Activated naive CD8-positive, alpha-beta T cell treated with anti-CD3 and anti-CD28 coated beads, Interleukin-2, amount 10 ng/mL, durations not matched to agents 7 days and 5 days (primary cell): ENCODE data around the gene ATRNL1. TPM values are rescaled to one million over a fixed set of nuclear protein-coding genes. Genes with fewer than 3 reads are reported as not detected.

Experiments used
- ATAC-seq: fragments of 150-1000 bp; cut with Tn5 transposase; one replicate; pipeline ENCODE4 v1.10.0; 2021; ENCODE audit warnings: low read depth, moderate library complexity
- POLR2A ChIA-PET: fragments of 350-600 bp; sonication (Branson Sonifier 250); formaldehyde crosslinking; loops from one replicate; lab custom pipeline; 2021; ENCODE audit warnings: antibody characterized with exemption; lab: Charles Lee
- DNase-seq: peaks from one replicate; pipeline ENCODE4 v3.0.0; 2021
- H3K27ac Mint-ChIP-seq: one replicate; pipeline ENCODE4 v1.8.0; 2022; ENCODE audit warnings: mild to moderate bottlenecking, mixed read lengths
- H3K27me3 Mint-ChIP-seq: one replicate; pipeline ENCODE4 v1.8.0; 2022; ENCODE audit warnings: mild to moderate bottlenecking, moderate library complexity, mixed read lengths
- H3K36me3 Mint-ChIP-seq: one replicate; pipeline ENCODE4 v1.8.0; 2021; ENCODE audit warnings: mild to moderate bottlenecking, mixed read lengths
- H3K4me1 Mint-ChIP-seq: one replicate; pipeline ENCODE4 v1.8.0; 2021; ENCODE audit warnings: mixed read lengths
- H3K4me3 Mint-ChIP-seq: one replicate; pipeline ENCODE4 v1.8.0; 2022; ENCODE audit warnings: mild to moderate bottlenecking, moderate library complexity, mixed read lengths
- H3K9me3 Mint-ChIP-seq: one replicate; pipeline ENCODE4 v1.8.0; 2021; ENCODE audit warnings: mixed read lengths
- total RNA-seq, 2 experiments: library from RNA; stranded (reverse); gene quantifications; one replicate each; pipeline ENCODE4 v1.2.3, GENCODE V29; 2021

The ATRNL1 gene
- total RNA-seq, 2 experiments from 2014 or later = not detected

GRCh38 chr10:115950320-115950719 is 857.2 kb downstream of the ATRNL1 start:
- Mint-ChIP-seq H3K9me3 (no peaks in the 10 kb centered on the region), H3K27me3 (no peaks in the 10 kb centered on the region), H3K27ac (no peak overlapping the region), H3K36me3 (no peaks in the 10 kb centered on the region), H3K4me3 (no peak overlapping the region), H3K4me1 (no peaks in the 10 kb centered on the region)
- POLR2A ChIA-PET = no interaction called here
- no peak for DNase-seq
- no peak for ATAC-seq

- Mint-ChIP-seq H3K4me1 (no peaks in the 10 kb centered on the region), H3K27ac (no peak overlapping the region), H3K9me3 (no peaks in the 10 kb centered on the region), H3K27me3 (no peaks in the 10 kb centered on the region), H3K4me3 (no peak overlapping the region), H3K36me3 (no peaks in the 10 kb centered on the region)
- ATAC-seq (no peak), DNase-seq (no peak)
- POLR2A ChIA-PET = no interaction called here
Observed at GRCh38 chr10:115951242-115951641, 858.1 kb downstream of the ATRNL1 start.

GRCh38 chr10:115953281-115953680 is 860.1 kb downstream of the ATRNL1 start:
- no peak for ATAC-seq
- no peaks in the 10 kb centered on the region for H3K27me3 Mint-ChIP-seq
- no peak for DNase-seq
- no peak overlapping the region for H3K27ac Mint-ChIP-seq
- no peaks in the 10 kb centered on the region for H3K4me1 Mint-ChIP-seq
- no peak overlapping the region for H3K4me3 Mint-ChIP-seq
- POLR2A ChIA-PET = no interaction called here
- no peaks in the 10 kb centered on the region for H3K9me3 Mint-ChIP-seq
- H3K36me3 Mint-ChIP-seq = no peaks in the 10 kb centered on the region

GRCh38 chr10:115953968-115954367 is 860.8 kb downstream of the ATRNL1 start:
- no peak for ATAC-seq
- Mint-ChIP-seq H3K9me3 (no peaks in the 10 kb centered on the region), H3K4me1 (no peaks in the 10 kb centered on the region), H3K4me3 (no peak overlapping the region), H3K36me3 (no peaks in the 10 kb centered on the region), H3K27me3 (no peaks in the 10 kb centered on the region), H3K27ac (no peak overlapping the region)
- no peak for DNase-seq
- POLR2A ChIA-PET = no interaction called here

GRCh38 chr10:115956225-115957011 is 863.3 kb downstream of the ATRNL1 start:
- no peaks in the 10 kb centered on the region for H3K27me3 Mint-ChIP-seq
- POLR2A ChIA-PET = no interaction called here
- no peak overlapping the region for H3K27ac Mint-ChIP-seq
- H3K4me3 Mint-ChIP-seq = no peak overlapping the region
- H3K9me3 Mint-ChIP-seq = no peaks in the 10 kb centered on the region
- no peak for DNase-seq
- H3K36me3 Mint-ChIP-seq = no peaks in the 10 kb centered on the region
- H3K4me1 Mint-ChIP-seq = no peaks in the 10 kb centered on the region
- no peak for ATAC-seq

GRCh38 chr10:115957012-115957399 is 863.8 kb downstream of the ATRNL1 start:
- Mint-ChIP-seq H3K27ac (no peak overlapping the region), H3K4me1 (no peaks in the 10 kb centered on the region), H3K36me3 (no peaks in the 10 kb centered on the region), H3K9me3 (no peaks in the 10 kb centered on the region), H3K4me3 (no peak overlapping the region), H3K27me3 (no peaks in the 10 kb centered on the region)
- POLR2A ChIA-PET = no interaction called here
- no peak for ATAC-seq
- DNase-seq = no peak

GRCh38 chr10:115957786-115958442 is 864.7 kb downstream of the ATRNL1 start:
- DNase-seq (no peak), ATAC-seq (no peak)
- H3K36me3 Mint-ChIP-seq = no peaks in the 10 kb centered on the region
- H3K27ac Mint-ChIP-seq = no peak overlapping the region
- H3K9me3 Mint-ChIP-seq = no peaks in the 10 kb centered on the region
- H3K4me3 Mint-ChIP-seq = no peak overlapping the region
- POLR2A ChIA-PET = no interaction called here
- no peaks in the 10 kb centered on the region for H3K27me3 Mint-ChIP-seq
- no peaks in the 10 kb centered on the region for H3K4me1 Mint-ChIP-seq

- POLR2A ChIA-PET = no interaction called here
- no peak overlapping the region for H3K4me3 Mint-ChIP-seq
- no peak overlapping the region for H3K27ac Mint-ChIP-seq
- peaks cover 2% of the 10 kb centered on the region for H3K9me3 Mint-ChIP-seq
- H3K4me1 Mint-ChIP-seq = no peaks in the 10 kb centered on the region
- DNase-seq (no peak), ATAC-seq (no peak)
- no peaks in the 10 kb centered on the region for H3K27me3 Mint-ChIP-seq
- no peaks in the 10 kb centered on the region for H3K36me3 Mint-ChIP-seq
Observed at GRCh38 chr10:115963848-115964247, 870.7 kb downstream of the ATRNL1 start.

- no peaks in the 10 kb centered on the region for H3K4me1 Mint-ChIP-seq
- no peaks in the 10 kb centered on the region for H3K36me3 Mint-ChIP-seq
- no peak overlapping the region for H3K27ac Mint-ChIP-seq
- no peak for ATAC-seq
- peaks cover 2% of the 10 kb centered on the region for H3K9me3 Mint-ChIP-seq
- DNase-seq = no peak
- H3K4me3 Mint-ChIP-seq = no peak overlapping the region
- POLR2A ChIA-PET = no interaction called here
- no peaks in the 10 kb centered on the region for H3K27me3 Mint-ChIP-seq
Observed at GRCh38 chr10:115964827-115965226, 871.7 kb downstream of the ATRNL1 start.

- Mint-ChIP-seq H3K9me3 (peaks cover 2% of the 10 kb centered on the region), H3K4me3 (no peak overlapping the region), H3K27me3 (no peaks in the 10 kb centered on the region), H3K4me1 (no peaks in the 10 kb centered on the region), H3K36me3 (no peaks in the 10 kb centered on the region), H3K27ac (no peak overlapping the region)
- POLR2A ChIA-PET = no interaction called here
- ATAC-seq (no peak), DNase-seq (no peak)
Observed at GRCh38 chr10:115965376-115965775, 872.2 kb downstream of the ATRNL1 start.

GRCh38 chr10:115968236-115968635 is 875.1 kb downstream of the ATRNL1 start:
- H3K27ac Mint-ChIP-seq = no peak overlapping the region
- H3K4me1 Mint-ChIP-seq = no peaks in the 10 kb centered on the region
- H3K9me3 Mint-ChIP-seq = peaks cover 3% of the 10 kb centered on the region
- no peaks in the 10 kb centered on the region for H3K27me3 Mint-ChIP-seq
- no peaks in the 10 kb centered on the region for H3K36me3 Mint-ChIP-seq
- no peak for ATAC-seq
- no peak overlapping the region for H3K4me3 Mint-ChIP-seq
- no peak for DNase-seq
- POLR2A ChIA-PET = no interaction called here

GRCh38 chr10:115969591-115969990 is 876.4 kb downstream of the ATRNL1 start:
- H3K27me3 Mint-ChIP-seq = no peaks in the 10 kb centered on the region
- POLR2A ChIA-PET = no interaction called here
- no peaks in the 10 kb centered on the region for H3K36me3 Mint-ChIP-seq
- H3K27ac Mint-ChIP-seq = no peak overlapping the region
- H3K4me1 Mint-ChIP-seq = no peaks in the 10 kb centered on the region
- no peak for ATAC-seq
- no peak for DNase-seq
- H3K9me3 Mint-ChIP-seq = peaks cover 5% of the 10 kb centered on the region
- no peak overlapping the region for H3K4me3 Mint-ChIP-seq

GRCh38 chr10:115971921-115972320 is 878.8 kb downstream of the ATRNL1 start:
- H3K9me3 Mint-ChIP-seq = peaks cover 5% of the 10 kb centered on the region
- H3K4me1 Mint-ChIP-seq = no peaks in the 10 kb centered on the region

GRCh38 chr10:115972426-115972825 is 879.3 kb downstream of the ATRNL1 start:
- H3K36me3 Mint-ChIP-seq = no peaks in the 10 kb centered on the region
- POLR2A ChIA-PET = no interaction called here
- no peak for ATAC-seq
- H3K4me1 Mint-ChIP-seq = no peaks in the 10 kb centered on the region
- H3K27ac Mint-ChIP-seq = no peak overlapping the region
- peaks cover 5% of the 10 kb centered on the region for H3K9me3 Mint-ChIP-seq
- DNase-seq = no peak
- no peak overlapping the region for H3K4me3 Mint-ChIP-seq
- H3K27me3 Mint-ChIP-seq = no peaks in the 10 kb centered on the region

More at GRCh38 chr10:115971921-115972320, 878.8 kb downstream of the ATRNL1 start:
- DNase-seq (no peak), ATAC-seq (no peak)
- POLR2A ChIA-PET = no interaction called here
- no peak overlapping the region for H3K27ac Mint-ChIP-seq
- H3K4me3 Mint-ChIP-seq = no peak overlapping the region
- H3K27me3 Mint-ChIP-seq = no peaks in the 10 kb centered on the region
- no peaks in the 10 kb centered on the region for H3K36me3 Mint-ChIP-seq
